Endothelial cell of umbilical vein (primary cell): Measurements from ENCODE around the gene C15orf62. TPM values are rescaled to one million over a fixed set of nuclear protein-coding genes. Genes with fewer than 3 reads are reported as not detected.
A peak's percentile ranks its signal among the peaks of the same experiment; 100 is the strongest.

Experiments
- BruUV-seq: library from RNA; stranded (reverse); fragments of 400-500 nt; replicated peaks from 2 replicates; lab custom pipeline; 2021; lab: Mats Ljungman, UMichigan
- CTCF ChIA-PET: fragments of 300-600, 350-600 bp; sonication (Branson Sonifier 250); formaldehyde crosslinking; loops from one replicate; lab custom pipeline; 2021; ENCODE audit warnings: antibody characterized with exemption, inconsistent platforms; lab: Charles Lee
- POLR2A ChIA-PET: fragments of 300-600, 350-600 bp; sonication (Branson Sonifier 250); formaldehyde crosslinking; loops from one replicate; lab custom pipeline; 2021; ENCODE audit warnings: antibody characterized with exemption, inconsistent platforms; lab: Charles Lee
- DNase-seq: peaks from one replicate; pipeline ENCODE4 v3.0.0-alpha.2; 2011; ENCODE audit warnings: low read depth, low spot score
- FAIRE-seq: peaks from 2 replicates; lab custom pipeline; 2011; peaks lifted over from hg19 to GRCh38; lab: Jason Lieb, UNC
- H2AFZ ChIP-seq: 2 replicates; pipeline ENCODE4 v1.6.0; 2012; ENCODE audit warnings: low read depth, low read length, control low read depth, inconsistent platforms
- H3K27ac ChIP-seq: 2 replicates; pipeline ENCODE4 v1.5.1; 2011; ENCODE audit warnings: low read depth, mild to moderate bottlenecking, control low read depth, low read length, moderate library complexity; ENCODE audit not compliant: insufficient read depth
- H3K27me3 ChIP-seq, 2 experiments: 2 replicates each; pipeline versions ENCODE4 v1.6.0 to v1.6.1; 2011; ENCODE audit warnings: low read length in 2 of 2, mixed read lengths in 1 of 2; ENCODE audit not compliant: control insufficient read depth in 2 of 2, insufficient read depth in 2 of 2
- H3K36me3 ChIP-seq, 2 experiments: 2 replicates in 1 of 2; 3 replicates in 1 of 2; pipeline ENCODE4 v1.5.1; 2011; ENCODE audit warnings: low read length in 2 of 2, mild to moderate bottlenecking in 1 of 2, moderate library complexity in 1 of 2; ENCODE audit not compliant: control insufficient read depth in 2 of 2, insufficient read depth in 2 of 2; ENCODE audit errors: extremely low read depth in 1 of 2
- H3K4me1 ChIP-seq: 3 replicates; pipeline ENCODE4 v1.5.1; 2011; ENCODE audit warnings: mild to moderate bottlenecking, low read length; ENCODE audit not compliant: control insufficient read depth, insufficient read depth; ENCODE audit errors: extremely low read depth
- H3K4me2 ChIP-seq: 2 replicates; pipeline ENCODE4 v1.6.1; 2011; ENCODE audit warnings: low read length, control low read depth, mixed read lengths; ENCODE audit not compliant: insufficient read depth
- H3K4me3 ChIP-seq, 3 experiments: fragments of 200-600 bp in 1 of 3; sonication (generic), shearing (Covaris generic) in 1 of 3; replicated peaks in 1 of 3; 2 replicates each; pipeline ENCODE4 v1.5.1; 2011 to 2016; ENCODE audit warnings: control low read depth in 3 of 3, low read length in 3 of 3, mild to moderate bottlenecking in 2 of 3, inconsistent platforms in 1 of 3, low read depth in 1 of 3, moderate library complexity in 1 of 3; ENCODE audit not compliant: insufficient read depth in 1 of 3
- H3K79me2 ChIP-seq: 2 replicates; pipeline ENCODE4 v1.6.0; 2012; ENCODE audit warnings: low read length, inconsistent platforms; ENCODE audit not compliant: control insufficient read depth, insufficient read depth
- H3K9ac ChIP-seq: replicated peaks from 2 replicates; pipeline ENCODE3; 2011; ENCODE audit warnings: low read length, control low read depth; ENCODE audit not compliant: insufficient read depth; ENCODE audit errors: extremely low read depth
- H3K9me1 ChIP-seq: replicated peaks from 3 replicates; pipeline ENCODE4 v1.6.0; 2011; ENCODE audit warnings: mild to moderate bottlenecking, low read length; ENCODE audit not compliant: control insufficient read depth, insufficient read depth; ENCODE audit errors: extremely low read depth
- H3K9me3 ChIP-seq: replicated peaks from 2 replicates; pipeline ENCODE4 v1.5.1; 2012; ENCODE audit warnings: low read length, inconsistent platforms; ENCODE audit not compliant: control insufficient read depth, insufficient read depth
- H4K20me1 ChIP-seq: replicated peaks from 2 replicates; pipeline ENCODE3; 2011; ENCODE audit warnings: mild to moderate bottlenecking, low read length; ENCODE audit not compliant: control insufficient read depth, insufficient read depth; ENCODE audit errors: extremely low read depth
- CTCF ChIP-seq, 2 donors: IDR thresholded peaks; 1 replicate in 1 of 2; 2 replicates in 1 of 2; pipeline ENCODE4 v1.5.1; 2011; ENCODE audit warnings: low read length in 2 of 2, mild to moderate bottlenecking in 2 of 2, moderate library complexity in 2 of 2, control low read depth in 1 of 2, inconsistent platforms in 1 of 2, low read depth in 1 of 2; ENCODE audit not compliant: insufficient read depth in 1 of 2; ENCODE audit errors: extremely low read depth in 1 of 2
- EZH2 ChIP-seq: IDR thresholded peaks from 2 replicates; pipeline ENCODE4 v1.6.1; 2012; ENCODE audit warnings: borderline replicate concordance, low read depth, mild to moderate bottlenecking, moderate library complexity, low read length, inconsistent platforms; ENCODE audit not compliant: severe bottlenecking
- FOS ChIP-seq: IDR thresholded peaks from 2 replicates; pipeline ENCODE4 v1.6.1; 2011; ENCODE audit warnings: mild to moderate bottlenecking, low read length, moderate library complexity, borderline replicate concordance; ENCODE audit not compliant: insufficient read depth
- GATA2 ChIP-seq: IDR thresholded peaks from 2 replicates; pipeline ENCODE4 v1.7.0; 2011; ENCODE audit warnings: low read depth, mild to moderate bottlenecking, moderate library complexity, mixed read lengths, low read length; ENCODE audit not compliant: insufficient read length, insufficient read depth
- JUN ChIP-seq: IDR thresholded peaks from 2 replicates; pipeline ENCODE4 v1.6.1; 2011; ENCODE audit warnings: borderline replicate concordance, low read depth; ENCODE audit not compliant: insufficient read length, insufficient read depth
- MAX ChIP-seq: IDR thresholded peaks from 2 replicates; pipeline ENCODE4 v1.6.1; 2011; ENCODE audit not compliant: insufficient read depth, insufficient read length
- MYC ChIP-seq: IDR thresholded peaks from one replicate; pipeline ENCODE4 v1.6.1; 2011; ENCODE audit warnings: mild to moderate bottlenecking, low read depth, low read length
- POLR2A ChIP-seq: IDR thresholded peaks from 2 replicates; pipeline ENCODE4 v1.6.1; 2012; ENCODE audit warnings: low read depth, mild to moderate bottlenecking, control low read depth, low read length
- POLR2AphosphoS5 ChIP-seq: IDR thresholded peaks from 2 replicates; pipeline ENCODE4 v1.6.1; 2012; ENCODE audit warnings: low read depth, mild to moderate bottlenecking, control low read depth, low read length, moderate library complexity; ENCODE audit not compliant: insufficient read depth
- dilution Hi-C: fragments of 300-500 bp; cut with MboI; formaldehyde crosslinking; loops from one replicate; pipeline ENCODE4 v1.15.0; 2019; ENCODE audit warnings: low sequenced_read_pairs; ENCODE audit not compliant: extremely low pct_ligation_motif_present
- intact Hi-C: fragments of 100-400 bp; cut with micrococcal nuclease; formaldehyde crosslinking; loops from one replicate; pipeline ENCODE4 v1.10.0; 2022
- polyA plus RNA-seq, 4 experiments: library from polyadenylated mRNA; depleted of rRNA in 3 of 4; stranded (reverse) in 3 of 4; unstranded in 1 of 4; fragments of >200 nt; gene quantifications; 2 replicates each; pipeline versions ENCODE4 v1.2.1 to v1.2.3, GENCODE V29; 2011 to 2012; ENCODE audit warnings: missing spikeins in 1 of 4
- total RNA-seq: library from RNA; stranded (reverse); gene quantifications from 2 replicates; pipeline ENCODE4 v1.2.3, GENCODE V29; 2021

The C15orf62 gene
- total and polyA plus RNA-seq, 2 donors (not counting 3 experiments of a cell fraction or from before 2014, with no cell fraction given), result 0.12 to 0.38 TPM

DNA sequence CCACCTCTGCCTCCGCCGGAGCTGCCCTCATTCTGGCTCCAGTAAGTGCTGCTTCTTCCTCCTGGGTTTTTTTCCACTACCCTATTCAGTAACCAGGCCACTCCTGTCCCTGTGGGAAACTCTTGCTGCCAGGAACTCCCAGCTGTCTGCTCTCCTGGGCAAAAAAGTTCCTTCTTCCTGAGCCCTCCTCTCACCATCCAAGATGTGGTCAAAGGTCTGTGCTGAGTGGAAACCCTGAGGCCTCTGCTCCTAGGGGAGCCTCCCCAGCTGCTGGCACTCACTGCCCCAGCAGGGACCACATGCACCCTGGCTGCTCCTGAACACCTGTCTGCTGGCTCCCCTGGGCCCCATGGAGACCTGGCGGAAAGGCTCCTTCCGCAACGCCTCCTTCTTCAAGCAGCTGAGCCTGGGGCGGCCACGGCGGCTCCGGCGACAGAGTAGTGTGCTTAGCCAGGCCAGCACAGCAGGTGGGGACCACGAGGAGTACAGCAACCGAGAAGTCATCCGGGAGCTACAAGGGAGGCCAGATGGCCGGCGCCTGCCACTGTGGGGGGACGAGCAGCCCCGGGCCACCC, 454 bp downstream of the C15orf62 start:
- ChIA-PET CTCF (interaction anchor here (0.9 to 2.7 kb wide), 7 partner anchors 12 to 124 kb away, joined by 3 to 22 read pairs (median 8); partner anchors contain the start of genes DNAJC17, VPS18 and ZFYVE19), POLR2A (no interaction called here)
- Histone ChIP-seq H3K4me3 (no peak overlapping the region), H3K4me2 (no peak overlapping the region), H3K27ac (peak overlapping the region; percentile 46), H3K79me2 (no peaks in the 10 kb centered on the region), H4K20me1 (no peaks in the 10 kb centered on the region), H3K36me3 (peaks cover 0 to 17% of the 10 kb centered on the region in 2 experiments), H3K9ac (no peak overlapping the region), H3K27me3 (no peaks in the 10 kb centered on the region), H3K9me1 (no peaks in the 10 kb centered on the region), H2AFZ (no peak overlapping the region), H3K4me1 (peaks cover 26% of the 10 kb centered on the region), H3K9me3 (no peaks in the 10 kb centered on the region)
- intact Hi-C loops, result no loop called here
- dilution Hi-C loops, result no loop called here
- DNase-seq, result no peak
- BruUV-seq, result no TSS peak
- peak; percentile 40 for FAIRE-seq
- TF ChIP-seq JUN, result no peak
- TF ChIP-seq POLR2AphosphoS5, result no peak
- no peak for TF ChIP-seq CTCF (IDR thresholded peaks at IDR 0.05; ENCODE audit: extremely low read depth in 1 of 2, insufficient read depth in 1 of 2, low read depth in 1 of 2, low read length in 2 of 2)
- no peak for TF ChIP-seq GATA2
- no peak for TF ChIP-seq MAX
- no peak for TF ChIP-seq EZH2
- no peak for TF ChIP-seq FOS
- TF ChIP-seq MYC, result no peak
- no peak for TF ChIP-seq POLR2A
